Loucy (cell line): Measurements from ENCODE around the gene KAT14.
"Not testable (repeated sequence)": the region's sequence is repeated elsewhere in the genome, so short reads cannot be mapped to it uniquely, and the experiment has no call there.

Experiments
- H2AFZ ChIP-seq: fragments of 200-600 bp; sonication (generic); 2 replicates; pipeline ENCODE4 v1.6.0; 2016; ENCODE audit warnings: antibody characterized with exemption, mild to moderate bottlenecking, low read length, moderate library complexity
- H3F3A ChIP-seq: fragments of 200-600 bp; 2 replicates; pipeline ENCODE4 v1.6.0; 2016; ENCODE audit warnings: antibody characterized with exemption, low read depth, mild to moderate bottlenecking
- H3K27me3 ChIP-seq: fragments of 200-600 bp; sonication (generic); 2 replicates; pipeline ENCODE4 v1.6.1; 2014; ENCODE audit warnings: low read length, mild to moderate bottlenecking; ENCODE audit not compliant: insufficient read depth, poor library complexity, severe bottlenecking
- H3K36me3 ChIP-seq: fragments of 200-600 bp; sonication (generic); 2 replicates; pipeline ENCODE4 v1.6.1; 2016; ENCODE audit warnings: low read length; ENCODE audit not compliant: insufficient read depth
- H3K4me1 ChIP-seq: fragments of 200-600 bp; sonication (generic); 2 replicates; pipeline ENCODE4 v1.5.1; 2014; ENCODE audit warnings: low read length, mild to moderate bottlenecking; ENCODE audit not compliant: insufficient read depth, poor library complexity, severe bottlenecking
- H3K4me2 ChIP-seq: fragments of 200-600 bp; sonication (generic); 2 replicates; pipeline ENCODE4 v1.6.0; 2014; ENCODE audit warnings: antibody characterized with exemption, low read length, low read depth, mild to moderate bottlenecking; ENCODE audit not compliant: poor library complexity, severe bottlenecking
- H3K4me3 ChIP-seq: fragments of 200-600 bp; sonication (generic); 2 replicates; pipeline ENCODE4 v1.5.1; 2014; ENCODE audit warnings: low read length, mild to moderate bottlenecking, mixed read lengths; ENCODE audit not compliant: poor library complexity, severe bottlenecking
- H3K79me2 ChIP-seq: fragments of 200-600 bp; sonication (generic); 2 replicates; pipeline ENCODE4 v1.6.1; 2014; ENCODE audit warnings: low read length; ENCODE audit not compliant: insufficient read depth
- H3K9ac ChIP-seq: fragments of 200-600 bp; sonication (generic); 2 replicates; pipeline ENCODE4 v1.6.0; 2014; ENCODE audit warnings: mild to moderate bottlenecking, low read depth, low read length, moderate library complexity; ENCODE audit not compliant: poor library complexity, severe bottlenecking
- H3K9me2 ChIP-seq: fragments of 200-600 bp; sonication (generic); replicated peaks from 2 replicates; pipeline ENCODE4 v1.6.1; 2016; ENCODE audit warnings: low read depth, low read length, mixed read lengths
- H3K9me3 ChIP-seq: fragments of 200-600 bp; sonication (generic); 2 replicates; pipeline ENCODE4 v1.6.1; 2014; ENCODE audit warnings: mild to moderate bottlenecking, antibody characterized with exemption, low read length, low read depth; ENCODE audit not compliant: insufficient read depth
- H4K20me1 ChIP-seq: fragments of 200-600 bp; sonication (generic); 2 replicates; pipeline ENCODE4 v1.6.0; 2014; ENCODE audit warnings: antibody characterized with exemption, low read length, mild to moderate bottlenecking; ENCODE audit not compliant: insufficient read depth, poor library complexity, severe bottlenecking
- CTCF ChIP-seq: fragments of 200-600 bp; sonication (generic); conservative IDR thresholded peaks from 2 replicates; pipeline ENCODE4 v1.5.1; 2014; ENCODE audit warnings: mild to moderate bottlenecking, antibody characterized with exemption, low read length
- EZH2phosphoT487 ChIP-seq: fragments of 200-600 bp; IDR thresholded peaks from 2 replicates; pipeline ENCODE4 v1.6.1; 2018; ENCODE audit warnings: antibody characterized with exemption, mild to moderate bottlenecking, moderate library complexity, borderline replicate concordance

Gene KAT14

GRCh38 chr20:18195931-18196330 lies 58.3 kb downstream of the KAT14 start:
- H2AFZ ChIP-seq: no peak overlapping the region
- no peaks in the 10 kb centered on the region for H3K9me2 ChIP-seq
- no peak for TF ChIP-seq CTCF
- no peak for TF ChIP-seq EZH2phosphoT487
- no peak overlapping the region for H3K4me2 ChIP-seq
- H3K9ac ChIP-seq: no peak overlapping the region
- H3K79me2 ChIP-seq: no peaks in the 10 kb centered on the region
- H3K4me3 ChIP-seq: no peak overlapping the region
- H3K9me3 ChIP-seq: no peaks in the 10 kb centered on the region
- H3K27me3 ChIP-seq: no peaks in the 10 kb centered on the region
- peaks cover 3% of the 10 kb centered on the region for H3K4me1 ChIP-seq
- no peaks in the 10 kb centered on the region for H3K36me3 ChIP-seq
- H4K20me1 ChIP-seq: no peaks in the 10 kb centered on the region
- no peaks in the 10 kb centered on the region for H3F3A ChIP-seq

- H3K9ac ChIP-seq: no peak overlapping the region
- no peaks in the 10 kb centered on the region for H3K79me2 ChIP-seq
- H2AFZ ChIP-seq: no peak overlapping the region
- no peaks in the 10 kb centered on the region for H3K27me3 ChIP-seq
- no peaks in the 10 kb centered on the region for H4K20me1 ChIP-seq
- H3K36me3 ChIP-seq: no peaks in the 10 kb centered on the region
- H3K9me3 ChIP-seq: no peaks in the 10 kb centered on the region
- H3K4me1 ChIP-seq: no peaks in the 10 kb centered on the region
- H3K4me3 ChIP-seq: no peak overlapping the region
- TF ChIP-seq EZH2phosphoT487 (no peak), CTCF (no peak)
- no peaks in the 10 kb centered on the region for H3F3A ChIP-seq
- no peak overlapping the region for H3K4me2 ChIP-seq
- no peaks in the 10 kb centered on the region for H3K9me2 ChIP-seq
These were observed 59.9 kb downstream of the KAT14 start for GRCh38 chr20:18197382-18198070.

- Histone ChIP-seq H3K79me2 (no peaks in the 10 kb centered on the region), H3K27me3 (no peaks in the 10 kb centered on the region), H3K9me3 (no peaks in the 10 kb centered on the region), H4K20me1 (no peaks in the 10 kb centered on the region), H2AFZ (no peak overlapping the region), H3K36me3 (no peaks in the 10 kb centered on the region), H3K4me3 (no peak overlapping the region), H3K4me1 (no peaks in the 10 kb centered on the region), H3K9me2 (no peaks in the 10 kb centered on the region), H3K4me2 (no peak overlapping the region), H3K9ac (no peak overlapping the region), H3F3A (no peaks in the 10 kb centered on the region)
- TF ChIP-seq EZH2phosphoT487 (no peak), CTCF (no peak)
These were observed 65.3 kb downstream of the KAT14 start for GRCh38 chr20:18202966-18203365.

GRCh38 chr20:18203700-18204099 lies 66.0 kb downstream of the KAT14 start:
- H3K36me3 ChIP-seq, H2AFZ ChIP-seq, H3K4me1 ChIP-seq, H3F3A ChIP-seq, H3K27me3 ChIP-seq, H3K9me2 ChIP-seq, H3K79me2 ChIP-seq, H3K4me2 ChIP-seq, H4K20me1 ChIP-seq, H3K9me3 ChIP-seq, H3K9ac ChIP-seq, H3K4me3 ChIP-seq: not testable (repeated sequence)
